Stimulated activated CD4-positive, alpha-beta T cell treated with anti-CD3 and anti-CD28 coated beads, Interleukin-1b, Interleukin-23, amount 100 ng/mL, for 4 hours (primary cell): ENCODE results near the gene PDF.

Experiments
- DNase-seq, 2 donors: peaks; one replicate each; pipeline ENCODE4 v3.0.0-alpha.2; 2020; ENCODE audit warnings: low read depth in 2 of 2

PDF gene

GRCh38 chr16:69277413-69277812 lies 53.0 kb downstream of the PDF start:
- DNase-seq, result no peak
